Fibroblast of mammary gland (primary cell): ENCODE data around the gene LRRC1.
A peak's percentile ranks its signal among the peaks of the same experiment; 100 is the strongest.

Experiments used
- DNase-seq: peaks from one replicate; pipeline ENCODE4 v3.0.0-alpha.2; 2010; ENCODE audit warnings: low read depth
- H3K4me3 ChIP-seq: 2 replicates; pipeline ENCODE4 v1.5.1; 2011; ENCODE audit warnings: low read depth, mild to moderate bottlenecking, low read length, moderate library complexity; ENCODE audit not compliant: control insufficient read depth
- TF ChIP-seq, protein P1 (sequence below): conservative IDR thresholded peaks from 2 replicates; pipeline ENCODE4 v1.5.1; 2011; ENCODE audit warnings: low read depth, low read length, inconsistent platforms; ENCODE audit not compliant: control insufficient read depth, insufficient read depth

The LRRC1 gene

GRCh38 chr6:53903357-53903756, 108.6 kb downstream of the LRRC1 start:
- TF ChIP-seq, protein P1, sequence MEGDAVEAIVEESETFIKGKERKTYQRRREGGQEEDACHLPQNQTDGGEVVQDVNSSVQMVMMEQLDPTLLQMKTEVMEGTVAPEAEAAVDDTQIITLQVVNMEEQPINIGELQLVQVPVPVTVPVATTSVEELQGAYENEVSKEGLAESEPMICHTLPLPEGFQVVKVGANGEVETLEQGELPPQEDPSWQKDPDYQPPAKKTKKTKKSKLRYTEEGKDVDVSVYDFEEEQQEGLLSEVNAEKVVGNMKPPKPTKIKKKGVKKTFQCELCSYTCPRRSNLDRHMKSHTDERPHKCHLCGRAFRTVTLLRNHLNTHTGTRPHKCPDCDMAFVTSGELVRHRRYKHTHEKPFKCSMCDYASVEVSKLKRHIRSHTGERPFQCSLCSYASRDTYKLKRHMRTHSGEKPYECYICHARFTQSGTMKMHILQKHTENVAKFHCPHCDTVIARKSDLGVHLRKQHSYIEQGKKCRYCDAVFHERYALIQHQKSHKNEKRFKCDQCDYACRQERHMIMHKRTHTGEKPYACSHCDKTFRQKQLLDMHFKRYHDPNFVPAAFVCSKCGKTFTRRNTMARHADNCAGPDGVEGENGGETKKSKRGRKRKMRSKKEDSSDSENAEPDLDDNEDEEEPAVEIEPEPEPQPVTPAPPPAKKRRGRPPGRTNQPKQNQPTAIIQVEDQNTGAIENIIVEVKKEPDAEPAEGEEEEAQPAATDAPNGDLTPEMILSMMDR: no peak
- no peak overlapping the region for H3K4me3 ChIP-seq
- no peak for DNase-seq

GRCh38 chr6:53906103-53906502, 111.3 kb downstream of the LRRC1 start:
- no peak for DNase-seq
- TF ChIP-seq, protein P1: no peak
- no peak overlapping the region for H3K4me3 ChIP-seq

DNA sequence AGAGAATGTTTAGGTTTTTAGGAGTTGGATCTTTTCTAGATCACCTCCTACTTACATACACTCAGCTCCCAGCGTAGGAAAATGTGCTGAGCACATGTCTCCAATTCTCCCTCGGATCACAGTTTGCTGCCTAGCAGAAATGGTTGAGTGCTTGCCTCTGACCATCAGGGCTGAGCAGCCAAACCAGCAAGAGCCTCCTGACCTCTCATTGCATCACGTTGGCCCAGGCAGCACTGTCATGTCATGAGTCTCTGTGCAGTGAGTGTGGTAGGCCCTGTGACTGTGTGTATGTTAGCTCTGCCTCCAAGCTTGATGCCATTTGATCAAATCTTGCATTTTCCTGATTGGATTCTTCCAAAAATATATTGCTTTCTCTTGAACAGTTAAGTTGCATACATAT, 112.0 kb downstream of the LRRC1 start:
- TF ChIP-seq, protein P1: no peak
- H3K4me3 ChIP-seq: no peak overlapping the region
- peak; percentile 80 for DNase-seq

DNA sequence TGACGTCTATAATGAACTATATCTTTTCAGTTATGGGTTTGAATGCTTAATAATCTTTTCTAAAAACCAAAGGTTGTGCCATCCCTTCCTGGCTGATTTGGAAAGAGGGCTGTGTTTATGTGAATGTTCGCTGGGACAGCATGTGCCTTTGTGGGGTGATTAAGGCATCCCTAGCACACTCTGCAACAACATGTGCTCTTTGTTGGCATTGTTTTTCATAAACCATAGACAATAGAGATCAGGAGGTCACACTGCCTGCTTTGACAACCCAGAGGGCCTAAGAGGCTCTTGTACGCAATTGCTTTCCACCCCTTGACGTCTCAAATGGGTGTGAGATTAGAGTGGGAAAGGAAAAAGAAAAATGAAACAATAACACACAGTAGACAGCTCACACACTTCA, 116.0 kb downstream of the LRRC1 start:
- TF ChIP-seq, protein P1: no peak

GRCh38 chr6:53912661-53913060, 117.9 kb downstream of the LRRC1 start:
- DNase-seq: no peak
- TF ChIP-seq, protein P1: no peak

More for the DNA sequence above, 116.0 kb downstream of the LRRC1 start:
- no peak for DNase-seq
- H3K4me3 ChIP-seq: no peak overlapping the region

GRCh38 chr6:53913286-53913685, 118.5 kb downstream of the LRRC1 start:
- no peak overlapping the region for H3K4me3 ChIP-seq
- no peak for DNase-seq
- TF ChIP-seq, protein P1: no peak

More at GRCh38 chr6:53912661-53913060, 117.9 kb downstream of the LRRC1 start:
- no peak overlapping the region for H3K4me3 ChIP-seq
